Loucy (cell line): ENCODE data around the gene RUNX2.

Experiments used
- H2AFZ ChIP-seq: fragments of 200-600 bp; sonication (generic); 2 replicates; pipeline ENCODE4 v1.6.0; 2016; ENCODE audit warnings: antibody characterized with exemption, mild to moderate bottlenecking, low read length, moderate library complexity
- H3F3A ChIP-seq: fragments of 200-600 bp; 2 replicates; pipeline ENCODE4 v1.6.0; 2016; ENCODE audit warnings: antibody characterized with exemption, low read depth, mild to moderate bottlenecking
- H3K27me3 ChIP-seq: fragments of 200-600 bp; sonication (generic); 2 replicates; pipeline ENCODE4 v1.6.1; 2014; ENCODE audit warnings: low read length, mild to moderate bottlenecking; ENCODE audit not compliant: insufficient read depth, poor library complexity, severe bottlenecking
- H3K36me3 ChIP-seq: fragments of 200-600 bp; sonication (generic); 2 replicates; pipeline ENCODE4 v1.6.1; 2016; ENCODE audit warnings: low read length; ENCODE audit not compliant: insufficient read depth
- H3K4me1 ChIP-seq: fragments of 200-600 bp; sonication (generic); 2 replicates; pipeline ENCODE4 v1.5.1; 2014; ENCODE audit warnings: low read length, mild to moderate bottlenecking; ENCODE audit not compliant: insufficient read depth, poor library complexity, severe bottlenecking
- H3K4me2 ChIP-seq: fragments of 200-600 bp; sonication (generic); 2 replicates; pipeline ENCODE4 v1.6.0; 2014; ENCODE audit warnings: antibody characterized with exemption, low read length, low read depth, mild to moderate bottlenecking; ENCODE audit not compliant: poor library complexity, severe bottlenecking
- H3K4me3 ChIP-seq: fragments of 200-600 bp; sonication (generic); 2 replicates; pipeline ENCODE4 v1.5.1; 2014; ENCODE audit warnings: low read length, mild to moderate bottlenecking, mixed read lengths; ENCODE audit not compliant: poor library complexity, severe bottlenecking
- H3K79me2 ChIP-seq: fragments of 200-600 bp; sonication (generic); 2 replicates; pipeline ENCODE4 v1.6.1; 2014; ENCODE audit warnings: low read length; ENCODE audit not compliant: insufficient read depth
- H3K9ac ChIP-seq: fragments of 200-600 bp; sonication (generic); 2 replicates; pipeline ENCODE4 v1.6.0; 2014; ENCODE audit warnings: mild to moderate bottlenecking, low read depth, low read length, moderate library complexity; ENCODE audit not compliant: poor library complexity, severe bottlenecking
- H3K9me2 ChIP-seq: fragments of 200-600 bp; sonication (generic); replicated peaks from 2 replicates; pipeline ENCODE4 v1.6.1; 2016; ENCODE audit warnings: low read depth, low read length, mixed read lengths
- H3K9me3 ChIP-seq: fragments of 200-600 bp; sonication (generic); 2 replicates; pipeline ENCODE4 v1.6.1; 2014; ENCODE audit warnings: mild to moderate bottlenecking, antibody characterized with exemption, low read length, low read depth; ENCODE audit not compliant: insufficient read depth
- H4K20me1 ChIP-seq: fragments of 200-600 bp; sonication (generic); 2 replicates; pipeline ENCODE4 v1.6.0; 2014; ENCODE audit warnings: antibody characterized with exemption, low read length, mild to moderate bottlenecking; ENCODE audit not compliant: insufficient read depth, poor library complexity, severe bottlenecking
- CTCF ChIP-seq: fragments of 200-600 bp; sonication (generic); conservative IDR thresholded peaks from 2 replicates; pipeline ENCODE4 v1.5.1; 2014; ENCODE audit warnings: mild to moderate bottlenecking, antibody characterized with exemption, low read length
- EZH2phosphoT487 ChIP-seq: fragments of 200-600 bp; IDR thresholded peaks from 2 replicates; pipeline ENCODE4 v1.6.1; 2018; ENCODE audit warnings: antibody characterized with exemption, mild to moderate bottlenecking, moderate library complexity, borderline replicate concordance

RUNX2 gene

GRCh38 chr6:45707176-45707575 lies 379.0 kb downstream of the RUNX2 start:
- H2AFZ ChIP-seq, result no peak overlapping the region
- H3K9me3 ChIP-seq, result no peaks in the 10 kb centered on the region
- H3K79me2 ChIP-seq, result no peaks in the 10 kb centered on the region
- no peaks in the 10 kb centered on the region for H3K9me2 ChIP-seq
- H3K36me3 ChIP-seq, result no peaks in the 10 kb centered on the region
- no peak overlapping the region for H3K9ac ChIP-seq
- peaks cover 13% of the 10 kb centered on the region for H3K4me1 ChIP-seq
- H3K4me2 ChIP-seq, result no peak overlapping the region
- H3K27me3 ChIP-seq, result no peaks in the 10 kb centered on the region
- no peaks in the 10 kb centered on the region for H3F3A ChIP-seq
- no peak for TF ChIP-seq CTCF
- no peak for TF ChIP-seq EZH2phosphoT487
- no peaks in the 10 kb centered on the region for H4K20me1 ChIP-seq
- no peak overlapping the region for H3K4me3 ChIP-seq

GRCh38 chr6:45709781-45710220 lies 381.7 kb downstream of the RUNX2 start:
- Histone ChIP-seq H3K9ac (no peak overlapping the region), H3K27me3 (no peaks in the 10 kb centered on the region), H3K9me2 (no peaks in the 10 kb centered on the region), H3K79me2 (no peaks in the 10 kb centered on the region), H3K4me2 (no peak overlapping the region), H3K4me1 (peaks cover 26% of the 10 kb centered on the region), H3K9me3 (no peaks in the 10 kb centered on the region), H2AFZ (no peak overlapping the region), H3F3A (no peaks in the 10 kb centered on the region), H3K36me3 (no peaks in the 10 kb centered on the region), H3K4me3 (no peak overlapping the region), H4K20me1 (no peaks in the 10 kb centered on the region)
- TF ChIP-seq EZH2phosphoT487, result no peak

- no peak overlapping the region for H2AFZ ChIP-seq
- H3F3A ChIP-seq, result no peaks in the 10 kb centered on the region
- H3K4me3 ChIP-seq, result no peak overlapping the region
- H3K9me2 ChIP-seq, result no peaks in the 10 kb centered on the region
- H4K20me1 ChIP-seq, result no peaks in the 10 kb centered on the region
- no peak overlapping the region for H3K9ac ChIP-seq
- TF ChIP-seq EZH2phosphoT487 (no peak), CTCF (no peak)
- no peaks in the 10 kb centered on the region for H3K27me3 ChIP-seq
- H3K36me3 ChIP-seq, result no peaks in the 10 kb centered on the region
- no peaks in the 10 kb centered on the region for H3K79me2 ChIP-seq
- no peak overlapping the region for H3K4me2 ChIP-seq
- H3K4me1 ChIP-seq, result peaks cover 31% of the 10 kb centered on the region
- H3K9me3 ChIP-seq, result no peaks in the 10 kb centered on the region
These were observed 382.2 kb downstream of the RUNX2 start for GRCh38 chr6:45710304-45710821.

- no peaks in the 10 kb centered on the region for H3K79me2 ChIP-seq
- no peak overlapping the region for H3K4me2 ChIP-seq
- no peak overlapping the region for H3K4me3 ChIP-seq
- no peak for TF ChIP-seq EZH2phosphoT487
- no peak for TF ChIP-seq CTCF
- H4K20me1 ChIP-seq, result no peaks in the 10 kb centered on the region
- no peaks in the 10 kb centered on the region for H3K9me3 ChIP-seq
- H2AFZ ChIP-seq, result no peak overlapping the region
- H3K9ac ChIP-seq, result no peak overlapping the region
- H3K9me2 ChIP-seq, result no peaks in the 10 kb centered on the region
- peaks cover 34% of the 10 kb centered on the region for H3K4me1 ChIP-seq
- no peaks in the 10 kb centered on the region for H3K27me3 ChIP-seq
- no peaks in the 10 kb centered on the region for H3F3A ChIP-seq
- no peaks in the 10 kb centered on the region for H3K36me3 ChIP-seq
These were observed 383.9 kb downstream of the RUNX2 start for GRCh38 chr6:45712076-45712475.
